Measurements from ENCODE around the gene YWHAQ.

DNA sequence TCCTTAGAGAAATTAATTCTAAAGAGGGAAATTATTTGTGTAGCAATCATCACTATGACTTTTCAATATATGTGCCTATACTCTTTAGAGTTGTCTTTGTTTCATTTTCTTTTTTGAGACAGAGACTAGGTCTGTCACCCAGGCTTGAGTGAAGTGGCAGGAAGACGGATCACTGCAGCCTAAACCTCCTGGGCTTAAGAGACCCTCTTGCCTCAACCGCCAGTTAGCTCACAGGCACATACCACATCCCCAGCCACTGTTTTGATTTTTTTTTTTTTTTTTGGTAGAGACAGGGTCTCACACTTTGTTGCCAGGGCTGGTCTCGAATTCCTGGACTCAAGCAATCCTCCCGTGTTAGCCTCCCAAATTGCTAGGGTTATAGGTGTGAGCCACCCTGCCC lies 12.4 kb downstream of the YWHAQ start:
- TF ChIP-seq KDM1A (IDR thresholded peaks at IDR 0.05), result no peak
- TF ChIP-seq, protein P1, sequence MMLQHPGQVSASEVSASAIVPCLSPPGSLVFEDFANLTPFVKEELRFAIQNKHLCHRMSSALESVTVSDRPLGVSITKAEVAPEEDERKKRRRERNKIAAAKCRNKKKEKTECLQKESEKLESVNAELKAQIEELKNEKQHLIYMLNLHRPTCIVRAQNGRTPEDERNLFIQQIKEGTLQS (IDR thresholded peaks at IDR 0.05), result no peak
- TF ChIP-seq, protein P1 (CRISPR knock-in tag; conservative IDR thresholded peaks at IDR 0.05), result no peak
- TF ChIP-seq, protein P2, sequence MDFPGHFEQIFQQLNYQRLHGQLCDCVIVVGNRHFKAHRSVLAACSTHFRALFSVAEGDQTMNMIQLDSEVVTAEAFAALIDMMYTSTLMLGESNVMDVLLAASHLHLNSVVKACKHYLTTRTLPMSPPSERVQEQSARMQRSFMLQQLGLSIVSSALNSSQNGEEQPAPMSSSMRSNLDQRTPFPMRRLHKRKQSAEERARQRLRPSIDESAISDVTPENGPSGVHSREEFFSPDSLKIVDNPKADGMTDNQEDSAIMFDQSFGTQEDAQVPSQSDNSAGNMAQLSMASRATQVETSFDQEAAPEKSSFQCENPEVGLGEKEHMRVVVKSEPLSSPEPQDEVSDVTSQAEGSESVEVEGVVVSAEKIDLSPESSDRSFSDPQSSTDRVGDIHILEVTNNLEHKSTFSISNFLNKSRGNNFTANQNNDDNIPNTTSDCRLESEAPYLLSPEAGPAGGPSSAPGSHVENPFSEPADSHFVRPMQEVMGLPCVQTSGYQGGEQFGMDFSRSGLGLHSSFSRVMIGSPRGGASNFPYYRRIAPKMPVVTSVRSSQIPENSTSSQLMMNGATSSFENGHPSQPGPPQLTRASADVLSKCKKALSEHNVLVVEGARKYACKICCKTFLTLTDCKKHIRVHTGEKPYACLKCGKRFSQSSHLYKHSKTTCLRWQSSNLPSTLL (IDR thresholded peaks at IDR 0.05), result no peak
- TF ChIP-seq ELF4 (CRISPR knock-in tag; IDR thresholded peaks at IDR 0.05), result no peak
- TF ChIP-seq POLR2B (IDR thresholded peaks at IDR 0.05; ENCODE audit: low read depth, partially characterized antibody), result no peak
- TF ChIP-seq SRF (CRISPR knock-in tag; IDR thresholded peaks at IDR 0.05), result no peak
- TF ChIP-seq, protein P3, sequence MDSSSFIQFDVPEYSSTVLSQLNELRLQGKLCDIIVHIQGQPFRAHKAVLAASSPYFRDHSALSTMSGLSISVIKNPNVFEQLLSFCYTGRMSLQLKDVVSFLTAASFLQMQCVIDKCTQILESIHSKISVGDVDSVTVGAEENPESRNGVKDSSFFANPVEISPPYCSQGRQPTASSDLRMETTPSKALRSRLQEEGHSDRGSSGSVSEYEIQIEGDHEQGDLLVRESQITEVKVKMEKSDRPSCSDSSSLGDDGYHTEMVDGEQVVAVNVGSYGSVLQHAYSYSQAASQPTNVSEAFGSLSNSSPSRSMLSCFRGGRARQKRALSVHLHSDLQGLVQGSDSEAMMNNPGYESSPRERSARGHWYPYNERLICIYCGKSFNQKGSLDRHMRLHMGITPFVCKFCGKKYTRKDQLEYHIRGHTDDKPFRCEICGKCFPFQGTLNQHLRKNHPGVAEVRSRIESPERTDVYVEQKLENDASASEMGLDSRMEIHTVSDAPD (CRISPR knock-in tag; IDR thresholded peaks at IDR 0.05), result no peak
- no peak for TF ChIP-seq CHD2 (IDR thresholded peaks at IDR 0.05; ENCODE audit: low read depth, low read length)
- no peak for TF ChIP-seq ZNF707 (CRISPR knock-in tag; conservative IDR thresholded peaks at IDR 0.05)
- TF ChIP-seq TCF7 (IDR thresholded peaks at IDR 0.05; ENCODE audit: borderline replicate concordance), result no peak
- no peak for TF ChIP-seq POLR2AphosphoS5 (IDR thresholded peaks at IDR 0.05; ENCODE audit: control insufficient read depth, insufficient read depth, low read depth, low read length)
- TF ChIP-seq, protein P4, sequence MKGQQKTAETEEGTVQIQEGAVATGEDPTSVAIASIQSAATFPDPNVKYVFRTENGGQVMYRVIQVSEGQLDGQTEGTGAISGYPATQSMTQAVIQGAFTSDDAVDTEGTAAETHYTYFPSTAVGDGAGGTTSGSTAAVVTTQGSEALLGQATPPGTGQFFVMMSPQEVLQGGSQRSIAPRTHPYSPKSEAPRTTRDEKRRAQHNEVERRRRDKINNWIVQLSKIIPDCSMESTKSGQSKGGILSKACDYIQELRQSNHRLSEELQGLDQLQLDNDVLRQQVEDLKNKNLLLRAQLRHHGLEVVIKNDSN (CRISPR knock-in tag; IDR thresholded peaks at IDR 0.05), result no peak

Data from K562 (cell line).